GM23248 (cell line): ENCODE results near the gene AAGAB. TPM values are rescaled to one million over a fixed set of nuclear protein-coding genes. Genes with fewer than 3 reads are reported as not detected.

Source experiments
- DNase-seq: peaks from one replicate; pipeline ENCODE4 v3.0.0-alpha.2; 2015
- H2AFZ ChIP-seq: fragments of 200-600 bp; sonication (generic); 2 replicates; pipeline ENCODE4 v1.6.1; 2016; ENCODE audit warnings: antibody characterized with exemption
- H3F3A ChIP-seq: fragments of 200-600 bp; sonication (generic); 2 replicates; pipeline ENCODE4 v1.6.1; 2016; ENCODE audit warnings: mild to moderate bottlenecking, antibody characterized with exemption, mixed run types; ENCODE audit not compliant: insufficient read depth
- H3K27ac ChIP-seq: fragments of 200-600 bp; sonication (generic); 2 replicates; pipeline ENCODE4 v1.5.1; 2016; ENCODE audit warnings: mild to moderate bottlenecking
- H3K27me3 ChIP-seq: fragments of 200-600 bp; sonication (generic); replicated peaks from 2 replicates; pipeline ENCODE4 v1.6.1; 2016; ENCODE audit warnings: mild to moderate bottlenecking; ENCODE audit not compliant: insufficient read depth
- H3K36me3 ChIP-seq: fragments of 200-600 bp; sonication (generic); 2 replicates; pipeline ENCODE4 v1.6.1; 2016; ENCODE audit warnings: low read depth, mild to moderate bottlenecking
- H3K4me1 ChIP-seq: fragments of 200-600 bp; sonication (generic); 2 replicates; pipeline ENCODE4 v1.6.1; 2016; ENCODE audit warnings: mild to moderate bottlenecking; ENCODE audit not compliant: insufficient read depth
- H3K4me2 ChIP-seq: fragments of 200-600 bp; sonication (generic); one replicate; pipeline ENCODE4 v1.6.1; 2016; ENCODE audit warnings: mild to moderate bottlenecking; ENCODE audit not compliant: unreplicated experiment
- H3K4me3 ChIP-seq: fragments of 200-600 bp; sonication (generic); 2 replicates; pipeline ENCODE4 v1.5.1; 2016; ENCODE audit warnings: mild to moderate bottlenecking
- H3K79me2 ChIP-seq: fragments of 200-600 bp; sonication (generic); 2 replicates; pipeline ENCODE4 v1.6.1; 2016; ENCODE audit warnings: mild to moderate bottlenecking; ENCODE audit not compliant: insufficient read depth
- H3K9ac ChIP-seq: fragments of 200-600 bp; sonication (generic); 2 replicates; pipeline ENCODE4 v1.6.1; 2016; ENCODE audit warnings: mild to moderate bottlenecking
- H3K9me2 ChIP-seq: fragments of 200-600 bp; sonication (generic); 2 replicates; pipeline ENCODE4 v1.6.1; 2016; ENCODE audit warnings: mixed run types, mild to moderate bottlenecking, moderate library complexity; ENCODE audit not compliant: insufficient read depth
- H3K9me3 ChIP-seq: fragments of 200-600 bp; sonication (generic); one replicate; pipeline ENCODE4 v1.6.1; 2017; ENCODE audit warnings: low read depth
- H4K20me1 ChIP-seq: fragments of 200-600 bp; sonication (generic); 2 replicates; pipeline ENCODE4 v1.6.0; 2016; ENCODE audit not compliant: insufficient read depth
- EZH2 ChIP-seq: fragments of 200-600 bp; sonication (generic); IDR thresholded peaks from 2 replicates; pipeline ENCODE4 v1.6.1; 2018; ENCODE audit warnings: antibody characterized with exemption, mild to moderate bottlenecking; ENCODE audit not compliant: insufficient read depth, poor library complexity, severe bottlenecking
- EZH2phosphoT487 ChIP-seq: fragments of 200-600 bp; sonication (generic); IDR thresholded peaks from 2 replicates; pipeline ENCODE4 v1.6.1; 2018; ENCODE audit warnings: antibody characterized with exemption, moderate library complexity, mild to moderate bottlenecking, low read depth; ENCODE audit not compliant: insufficient read depth
- WGBS, 2 experiments: methylation state at CpG; one replicate each; pipeline ENCODE4 v1.1.6; 2015 to 2017; ENCODE audit warnings: low lambda C conversion rate in 2 of 2, low coverage in 1 of 2; ENCODE audit errors: missing lambda C conversion rate in 2 of 2; 5-methylcytosine and 5-hydroxymethylcytosine counted together
- in situ Hi-C: fragments of 300-500 bp; cut with MboI; formaldehyde crosslinking; loops from 2 replicates; pipeline ENCODE4 v1.15.0; 2020
- polyA plus RNA-seq: library from polyadenylated mRNA; unstranded; fragments of >200 nt; fragmentation: Nextera tagmentation; extraction: Ambion mirVana; gene quantifications from 2 replicates; pipeline ENCODE4 v1.2.1, GENCODE V29; 2016
- total RNA-seq: library from RNA; depleted of rRNA; stranded (reverse); fragments of >200 nt; shearing (Covaris generic); gene quantifications from 2 replicates; pipeline ENCODE4 v1.2.3, GENCODE V29; 2014

Gene AAGAB
- total and polyA plus RNA-seq, 2 experiments from 2014 or later = 40.9 to 43.3 TPM

DNA sequence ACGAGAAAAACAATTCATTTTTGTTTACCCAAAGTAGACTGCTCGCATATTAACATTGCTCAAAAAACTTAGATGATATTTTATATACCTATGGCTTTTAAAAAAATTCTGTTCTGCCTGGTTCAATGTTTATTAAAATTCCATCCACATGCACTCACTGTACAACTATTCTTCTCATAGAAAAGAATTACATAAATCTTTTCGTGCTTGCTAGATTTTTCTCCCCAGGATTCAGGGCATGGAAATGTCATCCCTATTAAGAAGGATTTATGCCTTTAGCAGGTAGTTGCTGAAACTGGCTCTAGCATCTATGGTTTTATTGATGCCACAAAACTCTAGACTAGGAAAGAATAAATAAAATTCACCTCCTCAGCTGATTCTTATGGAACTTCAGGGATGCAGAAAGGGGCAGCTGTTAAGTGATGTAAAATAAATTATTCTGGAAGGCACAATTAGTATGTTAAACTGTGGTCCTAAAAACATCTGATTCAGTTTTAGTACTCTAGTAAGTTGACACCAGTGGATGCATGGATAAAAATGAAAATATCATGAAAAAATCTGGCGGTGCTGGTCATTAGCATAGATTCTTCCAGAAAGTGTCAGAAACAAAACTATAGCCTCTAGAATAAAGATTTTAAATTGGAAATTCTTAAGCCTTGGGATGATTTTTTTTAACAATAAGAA is 41.6 kb downstream of the AAGAB start:
- Histone ChIP-seq H3K79me2 (0 out of 2 replicates have a peak, but pooled peaks cover 5% of the 10 kb centered on the region), H3K9ac (no peak overlapping the region), H4K20me1 (no peaks in the 10 kb centered on the region), H3K36me3 (peaks cover 11% of the 10 kb centered on the region; the same call in 1 of the 2 replicates), H3K9me3 (no peaks in the 10 kb centered on the region), H3K27ac (no peak overlapping the region), H3K27me3 (no peaks in the 10 kb centered on the region), H3K9me2 (no peaks in the 10 kb centered on the region), H2AFZ (no peak overlapping the region), H3F3A (peaks cover 8% of the 10 kb centered on the region; the same call in 1 of the 2 replicates), H3K4me2 (no peak overlapping the region), H3K4me1 (0 out of 2 replicates have a peak, but pooled peaks cover 4% of the 10 kb centered on the region), H3K4me3 (no peak overlapping the region)
- TF ChIP-seq EZH2 (no peak), EZH2phosphoT487 (no peak)
- in situ Hi-C loops = no loop called here
- DNase-seq = no peak
- WGBS, 2 experiments = 90 to 91% methylated on average over 4 of the region's 4 CpGs

DNA sequence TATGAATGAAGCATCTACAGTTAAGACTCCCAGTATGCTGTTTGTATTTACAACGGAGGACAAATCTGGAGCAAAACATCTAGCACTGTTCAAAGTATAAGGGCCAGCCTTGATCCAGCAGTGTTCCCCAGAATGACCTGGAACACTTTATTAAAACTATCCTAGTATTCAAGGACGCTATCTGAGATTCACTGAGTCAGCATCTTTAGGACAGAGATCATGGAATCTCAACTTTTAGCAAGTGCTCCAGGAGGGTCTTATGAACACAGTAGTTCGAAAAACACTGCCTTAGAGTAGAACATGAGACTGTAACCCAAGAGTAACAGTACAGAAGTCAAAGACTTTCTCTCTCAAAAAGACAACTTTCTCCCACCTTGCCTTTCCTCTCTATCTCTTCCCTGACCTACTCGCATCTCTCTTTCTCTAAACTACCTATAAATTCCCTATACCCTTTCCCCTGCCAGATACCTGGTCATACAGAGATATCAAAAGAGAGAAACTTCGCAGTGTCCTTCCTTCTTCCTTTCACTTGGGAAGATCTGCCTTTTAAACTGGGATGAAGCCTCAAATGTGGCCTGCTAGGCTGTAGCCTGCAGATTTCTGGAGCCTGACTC is 43.8 kb downstream of the AAGAB start:
- H4K20me1 ChIP-seq = no peaks in the 10 kb centered on the region
- H2AFZ ChIP-seq = no peak overlapping the region
- no peaks in the 10 kb centered on the region for H3K9me2 ChIP-seq
- no peak overlapping the region for H3K9ac ChIP-seq
- no peak for DNase-seq
- no peak overlapping the region for H3K4me3 ChIP-seq
- no peaks in the 10 kb centered on the region for H3F3A ChIP-seq
- 96 to 99% methylated on average over 5 of the region's 5 CpGs for WGBS, 2 experiments
- in situ Hi-C loops = no loop called here
- H3K36me3 ChIP-seq = peaks cover 12% of the 10 kb centered on the region; the same call in 1 of the 2 replicates
- H3K27ac ChIP-seq = no peak overlapping the region
- no peak overlapping the region for H3K4me2 ChIP-seq
- H3K4me1 ChIP-seq = 0 out of 2 replicates have a peak, but pooled peaks cover 4% of the 10 kb centered on the region
- no peaks in the 10 kb centered on the region for H3K27me3 ChIP-seq
- H3K9me3 ChIP-seq = no peaks in the 10 kb centered on the region
- H3K79me2 ChIP-seq = 0 out of 2 replicates have a peak, but pooled peaks cover 5% of the 10 kb centered on the region
- TF ChIP-seq EZH2 (no peak), EZH2phosphoT487 (no peak)

DNA sequence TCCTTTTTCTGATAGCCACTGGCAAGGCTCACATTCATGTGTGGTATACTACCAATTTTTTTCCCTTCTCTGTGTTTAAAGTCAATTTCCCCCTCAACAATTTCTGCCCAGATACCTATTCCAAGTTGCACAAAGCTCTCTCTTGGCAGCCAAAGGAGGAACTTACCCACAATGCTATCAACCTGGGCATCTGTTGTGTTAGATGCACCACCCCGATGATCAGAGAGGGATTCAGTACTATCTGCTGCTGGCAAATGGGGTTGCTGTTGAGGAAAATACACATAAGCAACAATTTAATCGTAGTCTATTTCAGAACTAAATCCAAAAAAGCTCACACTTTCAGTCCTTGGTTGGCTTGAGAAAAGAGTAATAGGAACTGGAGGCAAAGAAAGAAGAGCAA is 46.1 kb downstream of the AAGAB start:
- Histone ChIP-seq H4K20me1 (no peaks in the 10 kb centered on the region), H3K9ac (no peak overlapping the region), H3K4me1 (0 out of 2 replicates have a peak, but pooled peaks cover 4% of the 10 kb centered on the region), H3K79me2 (0 out of 2 replicates have a peak, but pooled peaks cover 5% of the 10 kb centered on the region), H3K36me3 (peaks cover 14% of the 10 kb centered on the region; the same call in 1 of the 2 replicates), H3K4me3 (no peak overlapping the region), H3K27me3 (no peaks in the 10 kb centered on the region), H3K27ac (no peak overlapping the region), H3K9me2 (no peaks in the 10 kb centered on the region), H3K9me3 (no peaks in the 10 kb centered on the region), H3F3A (no peaks in the 10 kb centered on the region), H3K4me2 (no peak overlapping the region), H2AFZ (no peak overlapping the region)
- in situ Hi-C loops = no loop called here
- DNase-seq = no peak
- TF ChIP-seq EZH2phosphoT487 (no peak), EZH2 (no peak)
- WGBS, 2 experiments = 100% methylated on average over 2 of the region's 2 CpGs

DNA sequence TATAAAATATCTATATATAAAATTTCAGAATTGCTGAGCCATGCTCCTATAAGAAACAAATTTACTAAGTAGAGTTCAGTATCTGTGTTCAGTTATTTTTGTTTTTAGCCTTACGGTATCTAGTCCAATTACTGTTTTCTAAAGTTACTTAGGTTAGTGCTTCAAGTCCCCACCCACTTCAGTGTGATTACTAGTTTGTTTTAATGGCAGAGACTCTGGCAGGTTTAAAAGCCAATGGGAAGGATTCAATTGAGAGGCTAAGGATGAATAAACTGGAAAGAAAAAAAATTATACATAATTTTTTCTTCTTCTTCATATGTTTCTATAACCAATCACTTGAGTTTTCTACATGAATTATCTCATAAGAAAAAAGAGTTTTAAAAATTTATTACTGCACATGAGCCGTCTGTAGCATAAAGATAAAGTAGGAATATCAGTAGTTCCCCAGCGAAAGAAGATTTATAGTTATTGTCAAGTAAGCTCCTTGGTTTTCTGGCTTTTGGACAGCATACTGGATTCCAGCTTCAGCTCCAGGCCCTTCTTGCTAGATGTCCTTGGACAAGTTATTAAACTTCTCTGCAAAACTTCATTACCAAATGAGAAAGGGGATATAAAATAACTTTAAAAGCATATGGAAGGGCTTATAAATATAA is 46.8 kb downstream of the AAGAB start:
- no peaks in the 10 kb centered on the region for H3K27me3 ChIP-seq
- no peaks in the 10 kb centered on the region for H3K9me3 ChIP-seq
- no peaks in the 10 kb centered on the region for H3F3A ChIP-seq
- no peak overlapping the region for H3K9ac ChIP-seq
- no peak overlapping the region for H3K27ac ChIP-seq
- H3K4me1 ChIP-seq = 0 out of 2 replicates have a peak, but pooled peaks cover 2% of the 10 kb centered on the region
- no peaks in the 10 kb centered on the region for H3K9me2 ChIP-seq
- in situ Hi-C loops = no loop called here
- 89 to 92% methylated on average over 3 of the region's 3 CpGs for WGBS, 2 experiments
- 0 out of 2 replicates have a peak, but pooled peaks cover 5% of the 10 kb centered on the region for H3K79me2 ChIP-seq
- TF ChIP-seq EZH2phosphoT487 = no peak
- TF ChIP-seq EZH2 = no peak
- no peaks in the 10 kb centered on the region for H4K20me1 ChIP-seq
- no peak for DNase-seq
- H2AFZ ChIP-seq = no peak overlapping the region
- peaks cover 21% of the 10 kb centered on the region; the same call in 1 of the 2 replicates for H3K36me3 ChIP-seq
- H3K4me3 ChIP-seq = no peak overlapping the region
- no peak overlapping the region for H3K4me2 ChIP-seq
